IgD-negative memory B cell (primary cell): ENCODE data around the gene PPP1CA. TPM values are rescaled to one million over a fixed set of nuclear protein-coding genes. Genes with fewer than 3 reads are reported as not detected.

Experiments
- H3K27ac Mint-ChIP-seq, 3 donors: one replicate each; pipeline ENCODE4 v1.8.0; 2020 to 2022; ENCODE audit warnings: mild to moderate bottlenecking in 3 of 3, mixed read lengths in 3 of 3, moderate library complexity in 1 of 3
- H3K27me3 Mint-ChIP-seq: one replicate; pipeline ENCODE4 v1.8.0; 2021; ENCODE audit warnings: mixed read lengths
- H3K36me3 Mint-ChIP-seq: one replicate; pipeline ENCODE4 v1.8.0; 2020; ENCODE audit warnings: mild to moderate bottlenecking, mixed read lengths
- H3K4me1 Mint-ChIP-seq, 3 donors: one replicate each; pipeline ENCODE4 v1.8.0; 2020 to 2022; ENCODE audit warnings: mixed read lengths in 3 of 3, mild to moderate bottlenecking in 1 of 3
- H3K4me3 Mint-ChIP-seq, 4 donors: one replicate each; pipeline ENCODE4 v1.8.0; 2020 to 2022; ENCODE audit warnings: mild to moderate bottlenecking in 4 of 4, mixed read lengths in 4 of 4, moderate library complexity in 3 of 4
- H3K9me3 Mint-ChIP-seq, 3 donors: one replicate each; pipeline ENCODE4 v1.8.0; 2020 to 2021; ENCODE audit warnings: mixed read lengths in 3 of 3, mild to moderate bottlenecking in 1 of 3
- polyA plus RNA-seq: library from polyadenylated mRNA; unstranded; fragments of 300-500 nt; fragmentation: Illumina TruSeq; gene quantifications from one replicate; pipeline ENCODE4 v1.2.3, GENCODE V29; 2021

The PPP1CA gene
- polyA plus RNA-seq, 1 donor from 2014 or later: 546 TPM

DNA sequence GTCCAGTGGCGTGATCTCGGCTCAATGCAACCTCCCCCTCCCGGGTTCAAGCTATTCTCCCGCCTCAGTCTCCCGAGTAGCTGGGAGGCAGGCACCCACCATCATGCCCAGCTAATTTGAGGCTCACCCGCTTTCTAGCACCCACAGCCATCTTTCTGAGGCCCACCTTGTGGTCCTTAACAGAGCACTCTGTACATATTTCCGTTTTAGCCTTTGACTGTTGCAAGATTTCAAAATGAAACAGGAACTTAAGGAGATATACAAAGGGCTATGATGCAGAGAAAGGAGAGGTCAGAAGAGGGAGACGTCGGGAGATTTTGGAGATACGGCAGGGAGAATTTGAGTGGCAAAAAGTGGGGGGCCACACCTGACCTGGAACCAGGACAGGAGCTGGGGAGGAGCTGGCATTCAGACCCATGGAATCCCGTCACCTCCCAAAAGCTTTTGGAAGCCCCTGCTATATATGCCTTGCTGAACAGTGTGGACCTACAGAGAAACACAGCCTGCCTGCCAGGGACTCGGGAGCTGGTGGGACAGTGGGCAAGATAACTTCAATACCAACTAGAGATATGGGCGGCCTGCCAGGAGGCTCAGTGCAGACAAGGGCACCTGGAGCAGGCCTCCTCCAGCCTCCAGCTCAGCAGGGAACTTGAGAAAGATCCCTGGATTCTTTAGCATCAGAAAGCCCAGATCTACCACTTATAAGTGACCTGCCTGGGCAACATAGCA, 20.2 kb downstream of the PPP1CA start:
- Mint-ChIP-seq H3K36me3 (peaks cover 2% of the 10 kb centered on the region), H3K4me1 (peaks cover 16 to 18% (median 16%) of the 10 kb centered on the region in 3 donors), H3K9me3 (no peaks in the 10 kb centered on the region), H3K27me3 (no peaks in the 10 kb centered on the region), H3K4me3 (peak overlapping the region; percentile 22 to 91 (median 64)), H3K27ac (peak overlapping the region; percentile 66 to 97 (median 85))

DNA sequence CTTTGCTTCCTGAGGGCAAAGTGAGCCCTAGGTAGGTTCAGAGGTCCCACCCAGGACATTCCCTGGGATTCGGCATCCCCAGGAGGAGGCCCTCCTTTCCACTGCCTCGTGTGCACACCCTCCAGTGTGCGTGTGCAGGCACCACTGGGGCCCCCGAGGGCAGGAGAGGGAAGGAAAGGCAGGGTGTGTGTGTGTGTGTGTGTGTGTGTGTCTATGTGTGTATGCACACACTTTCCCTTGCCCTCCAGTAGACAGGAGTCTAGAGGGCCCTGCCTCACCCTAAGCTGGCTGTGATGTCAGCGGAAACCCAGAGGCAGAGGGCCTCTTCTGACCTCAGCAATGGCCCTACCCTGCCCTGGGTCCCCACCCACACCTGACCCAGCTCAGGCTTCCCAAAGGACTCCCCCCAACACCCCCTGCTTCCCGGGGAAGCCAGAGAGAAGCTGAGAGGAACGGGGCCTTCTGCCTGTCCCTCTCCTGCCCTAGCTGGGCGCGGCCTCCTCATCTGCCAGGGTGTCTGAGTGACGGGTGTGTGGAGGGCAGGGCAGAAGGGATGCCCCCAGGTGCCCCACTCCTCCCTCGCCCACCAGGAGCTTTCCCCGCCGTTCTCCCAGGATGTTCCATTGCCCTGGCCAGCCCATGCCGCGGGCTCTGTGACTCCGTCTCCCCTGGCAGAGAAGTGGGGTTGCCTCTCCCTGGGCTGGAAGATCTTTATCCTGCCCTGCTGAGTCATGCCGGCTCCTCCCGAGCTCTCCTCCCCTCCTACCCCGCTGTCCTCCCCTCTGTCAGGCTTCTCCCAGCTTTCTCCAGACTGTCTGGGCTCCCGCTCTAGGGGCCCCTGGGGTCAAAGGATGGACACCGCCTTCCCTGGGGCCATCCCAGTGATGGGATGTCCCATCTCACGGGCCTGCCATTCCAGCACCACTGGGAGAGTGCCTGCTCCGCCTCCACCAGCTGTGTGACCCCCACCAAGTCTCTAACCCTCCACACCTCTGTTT, 22.3 kb downstream of the PPP1CA start:
- no peak overlapping the region for H3K4me3 Mint-ChIP-seq
- peaks cover 17 to 22% (median 18%) of the 10 kb centered on the region in 3 donors for H3K4me1 Mint-ChIP-seq
- no peaks in the 10 kb centered on the region for H3K9me3 Mint-ChIP-seq
- peaks cover 2% of the 10 kb centered on the region for H3K36me3 Mint-ChIP-seq
- H3K27ac Mint-ChIP-seq: peak overlapping the region in 1 of 3 donors; percentile 47
- no peaks in the 10 kb centered on the region for H3K27me3 Mint-ChIP-seq

DNA sequence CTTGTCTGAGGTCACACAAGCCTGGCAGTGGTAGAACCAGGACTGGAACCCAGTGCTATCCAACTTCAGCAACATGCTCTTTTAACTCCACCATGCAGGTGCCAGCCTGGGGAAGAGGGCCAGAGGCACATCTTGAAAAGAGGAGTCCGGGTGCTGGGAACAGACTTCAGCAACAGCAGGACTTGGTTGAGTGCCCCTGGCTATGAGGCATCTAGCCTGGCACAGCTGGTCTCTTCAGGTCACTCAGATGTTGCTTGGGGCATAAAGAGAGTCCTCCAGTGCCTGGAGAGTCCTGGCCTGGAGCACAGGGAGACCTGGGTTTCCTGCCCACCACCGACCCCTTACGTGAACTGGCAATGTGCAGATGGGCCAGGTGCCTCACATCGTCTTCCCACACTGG, 23.1 kb downstream of the PPP1CA start:
- no peaks in the 10 kb centered on the region for H3K27me3 Mint-ChIP-seq
- peaks cover 2% of the 10 kb centered on the region for H3K36me3 Mint-ChIP-seq
- H3K4me1 Mint-ChIP-seq: peaks cover 21 to 27% (median 25%) of the 10 kb centered on the region in 3 donors
- peak overlapping the region in 1 of 4 donors; percentile 8 for H3K4me3 Mint-ChIP-seq
- peak overlapping the region in 1 of 3 donors; percentile 47 for H3K27ac Mint-ChIP-seq
- H3K9me3 Mint-ChIP-seq: no peaks in the 10 kb centered on the region

DNA sequence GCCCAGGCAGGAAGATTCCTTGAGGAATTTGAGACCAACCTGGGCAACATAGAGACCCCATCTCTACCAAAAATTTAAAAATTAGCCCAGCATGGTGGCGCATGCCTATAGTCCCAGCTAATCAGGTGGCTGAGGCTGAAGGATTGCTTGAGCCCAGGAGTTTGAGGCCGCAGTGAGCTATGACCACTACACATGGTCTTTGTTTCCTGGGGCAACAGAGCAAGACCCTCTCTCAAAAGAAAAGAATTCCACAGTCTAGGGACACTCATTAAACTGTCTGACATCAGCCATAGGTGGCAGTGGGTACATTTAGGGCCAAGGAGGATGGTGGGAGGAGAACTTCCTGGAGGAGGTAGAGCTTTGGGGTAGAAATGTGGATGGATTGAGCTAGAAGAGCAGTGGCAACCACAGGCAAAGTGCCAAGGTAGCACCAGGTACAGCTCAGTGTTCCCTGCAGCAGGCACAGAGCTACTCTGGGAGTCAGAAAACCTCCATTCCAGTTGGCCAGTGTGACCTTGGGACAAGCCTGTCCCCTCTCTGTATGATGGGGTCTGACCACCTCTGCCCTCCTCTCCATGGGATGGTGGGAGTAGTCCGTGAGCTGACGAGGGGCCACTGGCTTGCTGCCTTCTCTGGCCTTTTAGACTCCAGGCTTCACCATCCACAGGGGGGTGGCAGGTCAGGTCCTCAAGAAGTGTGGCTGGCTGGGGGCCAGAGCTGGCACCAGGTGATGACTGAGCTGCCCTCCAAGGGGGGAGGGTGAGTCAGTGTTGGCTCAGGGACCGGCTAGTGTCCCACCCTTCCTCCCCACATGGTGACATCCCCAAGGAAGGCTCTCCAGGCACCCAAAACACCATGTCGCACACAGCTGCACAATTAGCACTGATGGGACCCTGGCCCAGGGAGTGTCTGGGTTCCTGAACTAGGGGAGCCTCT, 24.5 kb downstream of the PPP1CA start:
- H3K36me3 Mint-ChIP-seq: peaks cover 2% of the 10 kb centered on the region
- H3K4me3 Mint-ChIP-seq: peak overlapping the region in 1 of 4 donors; percentile 67
- H3K4me1 Mint-ChIP-seq: peaks cover 17 to 23% (median 23%) of the 10 kb centered on the region in 3 donors
- H3K27ac Mint-ChIP-seq: peak overlapping the region in 2 of 3 donors; percentile 3 to 80
- no peaks in the 10 kb centered on the region for H3K9me3 Mint-ChIP-seq
- H3K27me3 Mint-ChIP-seq: no peaks in the 10 kb centered on the region

DNA sequence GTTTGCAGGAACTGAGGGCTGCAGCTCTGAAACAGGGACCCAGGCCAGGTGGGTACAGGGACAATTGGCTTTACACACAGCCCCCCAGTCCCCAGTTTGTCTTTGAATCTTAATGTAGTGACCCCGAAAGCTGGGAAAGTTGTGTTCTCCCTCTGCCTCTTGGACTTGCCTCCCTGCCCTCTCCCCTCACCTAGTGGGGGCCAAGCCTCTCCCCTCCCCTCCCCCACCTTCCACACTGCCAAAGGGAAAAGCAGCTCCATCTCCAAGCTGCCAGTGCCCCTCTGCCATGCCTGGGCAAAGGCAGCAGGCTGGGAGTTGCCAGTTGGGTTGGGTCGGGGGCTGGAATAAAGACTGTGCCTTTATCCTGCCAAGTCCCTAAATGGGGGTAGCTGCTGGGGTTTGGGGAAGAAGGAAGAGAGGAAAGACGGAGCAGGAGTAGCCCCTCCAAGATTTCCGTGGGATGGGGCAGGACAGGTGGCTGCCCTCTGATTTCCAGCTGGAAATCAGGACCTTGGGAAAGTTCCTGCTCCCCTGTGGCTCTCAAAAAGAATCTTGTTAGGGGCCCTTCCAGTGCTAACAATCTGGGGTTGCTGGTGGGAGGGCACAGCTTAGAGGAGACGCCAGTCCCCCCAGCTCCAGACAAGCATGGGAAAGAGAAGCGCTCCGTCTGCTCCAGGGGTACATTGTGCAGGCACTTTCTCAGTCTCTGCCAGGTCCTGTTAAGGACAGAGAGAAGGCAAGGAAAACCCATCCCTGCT, 25.4 kb downstream of the PPP1CA start:
- Mint-ChIP-seq H3K9me3 (no peaks in the 10 kb centered on the region), H3K27ac (peak overlapping the region in 1 of 3 donors; percentile 80), H3K4me3 (peak overlapping the region in 1 of 4 donors; percentile 67), H3K27me3 (no peaks in the 10 kb centered on the region), H3K4me1 (peaks cover 18 to 22% (median 19%) of the 10 kb centered on the region in 3 donors), H3K36me3 (peaks cover 3% of the 10 kb centered on the region)

DNA sequence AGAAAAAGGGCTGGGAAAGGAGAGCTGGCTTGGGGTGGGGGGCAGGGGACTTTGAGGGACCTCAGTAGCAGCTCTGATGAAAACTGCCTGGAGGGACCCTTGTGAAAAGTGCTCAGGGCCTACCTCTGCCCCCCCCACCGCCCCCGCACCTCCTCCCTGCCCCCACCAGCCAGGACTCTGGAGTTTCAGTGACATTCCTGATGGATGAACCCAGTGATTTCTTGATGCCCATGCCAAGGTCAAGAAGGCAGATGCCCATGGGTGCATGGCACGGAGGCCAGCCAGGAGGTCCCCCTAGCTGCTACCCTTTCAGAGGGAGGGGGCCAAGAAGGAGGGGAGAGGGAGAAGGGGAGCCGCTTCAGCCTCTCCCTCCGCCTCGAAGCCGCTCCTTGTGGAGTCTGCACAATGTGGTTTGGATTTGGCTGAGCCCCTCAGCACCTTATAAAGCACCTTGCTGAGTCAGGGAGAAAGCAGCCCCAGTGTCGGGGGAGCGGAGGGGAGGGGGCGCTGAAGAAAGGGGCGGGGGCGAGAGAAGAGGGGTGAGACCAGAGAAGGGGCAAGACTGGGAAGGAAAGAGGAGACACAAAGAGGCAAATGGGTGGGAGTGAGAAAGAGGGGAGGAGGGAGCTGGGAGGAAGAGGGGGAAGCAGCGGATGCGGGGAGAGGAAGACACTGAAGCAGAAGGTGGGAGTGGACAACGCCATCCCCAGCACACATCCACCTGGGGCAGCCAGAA, 26.2 kb downstream of the PPP1CA start:
- peaks cover 1% of the 10 kb centered on the region for H3K36me3 Mint-ChIP-seq
- H3K9me3 Mint-ChIP-seq: no peaks in the 10 kb centered on the region
- H3K4me3 Mint-ChIP-seq: peak overlapping the region in 1 of 4 donors; percentile 39
- no peaks in the 10 kb centered on the region for H3K27me3 Mint-ChIP-seq
- peak overlapping the region in 1 of 3 donors; percentile 80 for H3K27ac Mint-ChIP-seq
- H3K4me1 Mint-ChIP-seq: peaks cover 16 to 22% (median 16%) of the 10 kb centered on the region in 3 donors

DNA sequence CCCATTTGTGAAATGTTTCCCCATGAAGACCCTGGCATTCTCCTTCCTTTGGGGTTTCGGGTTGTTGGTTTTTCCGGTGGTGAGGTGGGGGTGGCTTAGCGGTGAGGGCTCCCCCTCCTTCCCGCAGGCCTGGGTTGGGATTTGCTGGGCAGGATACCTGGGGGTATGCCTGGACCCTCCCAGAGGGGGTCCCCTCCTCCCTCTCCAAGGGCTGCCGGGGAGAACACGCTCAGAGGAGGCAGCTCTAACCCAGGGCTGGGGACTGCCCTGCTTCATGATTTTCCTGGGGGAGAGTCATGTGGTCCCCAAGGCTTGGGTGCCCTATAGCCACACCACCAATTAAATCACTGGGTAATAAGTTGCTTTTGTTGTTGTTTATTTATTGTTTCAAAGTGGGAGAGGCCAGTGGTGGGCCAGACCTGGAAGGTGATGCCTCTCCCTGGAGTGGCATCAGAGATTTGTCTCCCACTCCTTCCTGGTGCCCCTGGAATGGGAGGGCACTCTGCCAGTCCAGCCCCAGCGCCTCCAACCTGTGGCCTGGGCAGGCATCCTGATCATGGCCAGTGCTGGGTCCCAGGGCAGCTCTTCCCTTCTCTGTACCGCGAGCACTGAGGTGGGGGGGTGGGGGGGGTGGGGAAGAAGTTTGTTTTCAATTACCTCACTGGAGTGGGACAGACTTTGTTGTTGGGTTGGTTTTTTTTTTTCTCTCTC, 26.9 kb downstream of the PPP1CA start:
- H3K4me3 Mint-ChIP-seq: peak overlapping the region in 3 of 4 donors; percentile 75 to 99 (median 91)
- H3K9me3 Mint-ChIP-seq: no peaks in the 10 kb centered on the region
- H3K4me1 Mint-ChIP-seq: peaks cover 16 to 27% (median 21%) of the 10 kb centered on the region in 3 donors

DNA sequence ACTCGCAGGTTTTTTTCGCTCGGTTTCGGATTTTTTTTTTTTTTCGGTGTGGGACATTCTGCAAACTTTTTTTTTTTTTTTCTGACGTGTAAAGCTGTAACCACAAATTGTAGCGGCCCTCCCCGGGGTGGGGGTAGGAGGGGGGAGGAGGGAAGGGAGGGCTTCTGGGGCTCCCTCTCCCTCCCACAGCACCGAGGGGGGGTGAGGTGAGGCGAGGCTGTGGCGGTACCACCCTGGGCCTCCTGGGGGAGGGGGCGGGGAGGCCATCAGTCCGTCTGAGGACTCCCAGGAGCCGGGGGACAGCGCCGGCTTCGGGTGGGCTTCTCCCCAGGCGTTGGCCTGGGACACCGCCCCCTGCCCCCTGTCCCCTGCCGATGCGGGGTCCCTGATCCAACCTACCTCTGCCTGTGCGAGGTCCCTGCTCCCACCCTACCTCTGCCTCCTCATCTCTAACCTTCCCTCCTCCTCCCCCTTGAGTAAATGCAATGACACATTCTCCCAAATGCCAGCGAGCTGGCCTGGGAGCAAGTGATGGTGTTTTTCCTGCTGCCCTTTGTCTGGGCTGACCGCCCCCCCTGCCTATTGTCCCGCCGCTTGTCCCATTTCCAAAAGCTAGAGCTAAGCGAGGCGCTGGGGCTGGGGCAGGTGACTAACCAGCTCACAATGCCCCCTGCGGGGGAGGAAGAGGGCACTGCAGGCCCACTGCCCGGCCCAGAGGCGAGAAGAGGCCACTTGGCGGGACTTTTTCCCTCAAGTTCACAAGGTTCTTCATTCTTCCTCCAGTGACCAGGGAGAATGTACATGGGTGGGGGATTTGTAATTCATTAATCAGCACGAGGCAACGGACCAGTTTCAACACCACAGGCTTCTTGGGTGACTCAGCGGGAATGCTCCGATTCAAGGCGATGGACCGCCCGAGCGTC, 27.7 kb downstream of the PPP1CA start:
- H3K4me3 Mint-ChIP-seq: peak overlapping the region; percentile 92 to 99 (median 96)
- H3K27me3 Mint-ChIP-seq: no peaks in the 10 kb centered on the region
- peaks cover 24 to 35% (median 29%) of the 10 kb centered on the region in 3 donors for H3K4me1 Mint-ChIP-seq
- H3K27ac Mint-ChIP-seq: peak overlapping the region; percentile 94 to 99 (median 99)
- H3K9me3 Mint-ChIP-seq: no peaks in the 10 kb centered on the region
- H3K36me3 Mint-ChIP-seq: peaks cover 1% of the 10 kb centered on the region

More for the DNA sequence above, 26.9 kb downstream of the PPP1CA start:
- no peaks in the 10 kb centered on the region for H3K27me3 Mint-ChIP-seq
- peaks cover 1% of the 10 kb centered on the region for H3K36me3 Mint-ChIP-seq
- H3K27ac Mint-ChIP-seq: peak overlapping the region; percentile 44 to 99 (median 71)

DNA sequence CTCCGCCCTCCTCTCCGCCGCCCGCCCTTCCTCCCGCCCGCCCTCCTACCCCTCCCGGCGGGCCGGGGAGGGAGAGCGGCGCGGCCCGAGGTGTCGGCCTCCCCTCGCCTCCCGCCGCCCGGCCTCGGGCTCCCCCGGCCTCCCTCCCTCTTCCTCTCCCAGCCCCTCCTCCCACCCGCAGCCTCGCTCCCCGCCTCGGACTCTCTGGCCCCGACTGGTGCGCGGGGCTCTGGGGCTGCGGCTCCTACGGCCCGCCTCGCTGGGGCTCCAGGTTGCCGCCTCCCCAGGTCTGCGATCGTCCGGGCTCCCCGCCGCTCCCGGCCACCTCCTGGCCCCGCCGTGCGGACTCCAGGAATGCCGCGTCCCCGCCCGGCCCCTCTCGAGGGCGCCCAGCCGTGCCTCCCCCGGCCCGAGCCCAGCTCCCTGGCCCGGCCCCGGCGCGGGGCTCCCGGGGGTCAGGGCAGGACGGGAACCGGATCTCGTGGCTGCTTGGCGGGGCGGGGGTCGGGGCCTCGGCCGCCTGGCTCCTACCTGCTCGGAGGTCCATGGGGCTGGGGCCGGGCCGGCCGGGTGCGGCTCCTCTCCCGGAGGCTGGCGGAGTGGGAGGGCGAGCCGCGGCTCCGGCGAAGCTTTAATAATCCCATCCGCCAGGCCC, 28.5 kb downstream of the PPP1CA start, which contains the start of gene CLCF1:
TSS of gene CLCF1 (minus strand) at position 606 of the 655 bp plus-strand sequence. CDS start at position 547, 59 bp downstream.
- Mint-ChIP-seq H3K4me3 (peak within 1 kb of the TSS; percentile 92 to 99 (median 96)), H3K9me3 (no peaks in the 10 kb centered on the region), H3K27ac (peak within 1 kb of the TSS; percentile 94 to 99 (median 99)), H3K27me3 (no peaks in the 10 kb centered on the region), H3K4me1 (peaks cover 30 to 43% (median 37%) of the 10 kb centered on the region in 3 donors), H3K36me3 (peaks cover 1% of the 10 kb centered on the region)

DNA sequence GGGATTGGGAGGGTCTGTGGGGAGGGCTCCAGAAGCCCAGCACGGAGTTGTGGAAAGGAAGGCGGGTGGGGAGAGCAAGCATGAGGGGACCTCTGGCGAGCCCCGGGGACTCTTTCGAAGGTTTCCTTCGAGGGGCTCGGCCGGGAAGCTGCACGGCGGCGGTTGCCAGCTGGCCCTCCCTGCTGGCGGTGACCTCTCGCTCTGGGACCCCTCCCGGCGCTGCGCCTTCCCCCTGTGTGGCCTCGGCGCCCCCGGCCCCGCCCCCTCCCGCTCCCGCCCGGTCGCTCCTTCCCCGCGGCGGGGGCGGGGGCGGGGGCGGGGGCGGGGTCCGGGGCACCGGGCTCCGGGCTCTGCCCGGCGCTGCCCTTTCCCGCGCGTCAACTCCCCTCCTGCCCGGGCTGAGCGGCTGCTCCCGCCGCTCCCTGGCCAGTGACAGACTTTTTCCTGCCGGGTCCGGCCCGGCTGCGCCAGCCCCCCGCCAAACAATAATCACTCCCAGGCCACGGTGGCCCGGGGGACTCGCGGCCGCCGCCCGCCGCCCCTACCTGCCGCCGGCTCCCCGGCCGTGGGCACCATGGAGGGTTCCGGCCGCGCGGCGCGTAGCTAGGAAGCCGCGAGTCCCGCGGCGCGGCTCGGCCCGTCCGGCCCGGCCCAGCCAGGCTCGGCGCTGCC, 29.2 kb downstream of the PPP1CA start:
- no peak overlapping the region for H3K27ac Mint-ChIP-seq
- H3K36me3 Mint-ChIP-seq: peaks cover 1% of the 10 kb centered on the region
- H3K27me3 Mint-ChIP-seq: no peaks in the 10 kb centered on the region
- H3K4me1 Mint-ChIP-seq: peaks cover 35 to 48% (median 42%) of the 10 kb centered on the region in 3 donors
- peak overlapping the region in 3 of 4 donors; percentile 88 to 96 (median 94) for H3K4me3 Mint-ChIP-seq
- H3K9me3 Mint-ChIP-seq: no peaks in the 10 kb centered on the region

DNA sequence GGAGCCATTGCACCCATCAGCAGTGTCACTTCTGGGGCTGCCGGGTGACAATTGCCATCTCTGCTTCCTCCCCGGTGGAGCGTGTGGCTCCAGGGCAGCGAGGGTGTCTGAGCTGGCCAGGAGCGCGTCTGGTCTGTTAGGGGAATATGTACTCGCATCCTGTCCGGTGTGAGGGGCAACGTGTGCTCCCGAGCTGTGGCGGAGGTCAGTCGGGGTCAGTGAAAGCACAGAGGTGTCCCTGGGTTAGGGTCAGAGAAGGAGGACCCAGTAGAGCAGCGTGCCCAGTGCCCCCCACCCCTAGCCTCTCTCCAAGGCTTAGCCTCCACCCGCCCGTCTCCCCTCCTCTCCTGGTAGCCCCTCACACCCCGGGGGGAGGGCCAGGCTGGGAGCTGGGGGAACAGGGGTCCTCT, 29.7 kb downstream of the PPP1CA start:
- peaks cover 1% of the 10 kb centered on the region for H3K36me3 Mint-ChIP-seq
- no peaks in the 10 kb centered on the region for H3K9me3 Mint-ChIP-seq
- H3K4me1 Mint-ChIP-seq: peaks cover 33 to 48% (median 42%) of the 10 kb centered on the region in 3 donors
- peak overlapping the region; percentile 75 to 96 (median 91) for H3K4me3 Mint-ChIP-seq
- no peaks in the 10 kb centered on the region for H3K27me3 Mint-ChIP-seq
- peak overlapping the region; percentile 18 to 69 (median 68) for H3K27ac Mint-ChIP-seq
